Hepatocyte (in vitro differentiated cells): ENCODE measurements around the gene PCGF1.

Experiments
- EZH2 ChIP-seq: fragments of 200-600 bp; sonication (generic); IDR thresholded peaks from 2 replicates; pipeline ENCODE4 v1.6.1; 2016; ENCODE audit warnings: antibody characterized with exemption, mild to moderate bottlenecking, borderline replicate concordance
- EZH2phosphoT487 ChIP-seq: fragments of 200-600 bp; sonication (generic); IDR thresholded peaks from one replicate; pipeline ENCODE4 v1.6.1; 2018; ENCODE audit warnings: antibody characterized with exemption, mild to moderate bottlenecking, low read depth, moderate library complexity; ENCODE audit not compliant: unreplicated experiment, severe bottlenecking
- TF ChIP-seq, protein P1 (sequence below): fragments of 200-600 bp; sonication (generic); IDR thresholded peaks from 2 replicates; pipeline ENCODE4 v1.5.1; 2016; ENCODE audit warnings: antibody characterized with exemption, mild to moderate bottlenecking; ENCODE audit not compliant: poor library complexity

DNA sequence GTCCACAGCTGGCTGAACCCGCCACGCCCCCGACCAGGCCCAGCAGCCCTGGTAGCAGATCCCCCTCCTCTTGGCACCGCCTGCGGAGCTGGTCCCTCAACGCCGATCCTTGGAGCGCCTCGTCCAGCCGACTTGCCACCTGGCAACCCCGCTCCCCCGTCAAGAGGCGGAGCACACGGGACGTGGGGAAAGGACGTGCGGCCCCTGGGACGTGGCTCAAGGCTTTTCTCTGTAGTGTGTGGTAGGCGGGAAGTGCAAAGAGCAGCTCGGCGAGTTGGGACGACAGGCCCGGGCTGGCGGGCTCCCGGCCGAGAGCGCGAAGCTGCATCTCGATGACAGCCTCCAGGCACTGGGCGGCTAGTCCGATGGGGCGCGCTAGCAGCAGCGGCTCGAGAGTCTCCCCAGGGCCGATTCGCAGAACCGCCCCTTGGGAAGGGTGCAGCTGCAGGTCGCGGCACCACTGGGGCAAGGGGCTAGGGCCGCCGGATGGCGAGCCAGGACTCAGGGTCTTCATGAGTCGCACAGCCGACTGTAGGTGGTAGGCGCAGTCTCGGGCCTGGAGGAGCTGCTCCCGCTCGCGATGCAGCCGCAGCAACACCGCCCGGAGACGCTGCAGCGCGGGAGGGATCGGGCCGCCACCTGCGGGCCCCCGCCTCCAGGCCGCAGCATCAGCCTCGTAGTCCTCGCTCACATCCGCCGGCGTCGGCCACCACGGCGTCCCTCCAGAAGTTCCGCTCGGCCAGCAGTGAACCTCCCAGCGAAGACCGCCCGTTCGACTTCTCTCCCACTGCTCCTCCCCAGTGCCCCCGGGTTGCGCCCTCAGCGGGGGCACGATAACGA is 25.3 kb downstream of the PCGF1 start:
- TF ChIP-seq, protein P1, sequence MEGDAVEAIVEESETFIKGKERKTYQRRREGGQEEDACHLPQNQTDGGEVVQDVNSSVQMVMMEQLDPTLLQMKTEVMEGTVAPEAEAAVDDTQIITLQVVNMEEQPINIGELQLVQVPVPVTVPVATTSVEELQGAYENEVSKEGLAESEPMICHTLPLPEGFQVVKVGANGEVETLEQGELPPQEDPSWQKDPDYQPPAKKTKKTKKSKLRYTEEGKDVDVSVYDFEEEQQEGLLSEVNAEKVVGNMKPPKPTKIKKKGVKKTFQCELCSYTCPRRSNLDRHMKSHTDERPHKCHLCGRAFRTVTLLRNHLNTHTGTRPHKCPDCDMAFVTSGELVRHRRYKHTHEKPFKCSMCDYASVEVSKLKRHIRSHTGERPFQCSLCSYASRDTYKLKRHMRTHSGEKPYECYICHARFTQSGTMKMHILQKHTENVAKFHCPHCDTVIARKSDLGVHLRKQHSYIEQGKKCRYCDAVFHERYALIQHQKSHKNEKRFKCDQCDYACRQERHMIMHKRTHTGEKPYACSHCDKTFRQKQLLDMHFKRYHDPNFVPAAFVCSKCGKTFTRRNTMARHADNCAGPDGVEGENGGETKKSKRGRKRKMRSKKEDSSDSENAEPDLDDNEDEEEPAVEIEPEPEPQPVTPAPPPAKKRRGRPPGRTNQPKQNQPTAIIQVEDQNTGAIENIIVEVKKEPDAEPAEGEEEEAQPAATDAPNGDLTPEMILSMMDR: no peak
- TF ChIP-seq EZH2 (no peak), EZH2phosphoT487 (no peak)
